D341Med (cell line): Measurements from ENCODE around the gene GOSR1.
"Not testable (repeated sequence)": the region's sequence is repeated elsewhere in the genome, so short reads cannot be mapped to it uniquely, and the experiment has no call there.

Source experiments
- DNase-seq: peaks from one replicate; pipeline ENCODE4 v3.0.0; 2012; ENCODE audit warnings: low spot score

Gene GOSR1

GRCh38 chr17:30563131-30563904 is 86.1 kb downstream of the GOSR1 start:
- DNase-seq: not testable (repeated sequence)

- not testable (repeated sequence) for DNase-seq
Observed at GRCh38 chr17:30563905-30564390, 86.7 kb downstream of the GOSR1 start.

- DNase-seq: not testable (repeated sequence)
Observed at GRCh38 chr17:30564422-30565072, 87.3 kb downstream of the GOSR1 start.

- no peak for DNase-seq
Observed at GRCh38 chr17:30565073-30565935, 88.1 kb downstream of the GOSR1 start.

GRCh38 chr17:30566104-30566503 is 88.9 kb downstream of the GOSR1 start:
- DNase-seq: not testable (repeated sequence)

- DNase-seq: not testable (repeated sequence)
Observed at GRCh38 chr17:30566516-30567225, 89.5 kb downstream of the GOSR1 start.

GRCh38 chr17:30567231-30568116 is 90.3 kb downstream of the GOSR1 start:
- no peak for DNase-seq

GRCh38 chr17:30568117-30568430 is 90.9 kb downstream of the GOSR1 start:
- DNase-seq: no peak

GRCh38 chr17:30569531-30570175 is 92.4 kb downstream of the GOSR1 start:
- not testable (repeated sequence) for DNase-seq

- DNase-seq: no peak
Observed at GRCh38 chr17:30570191-30570590, 93.0 kb downstream of the GOSR1 start.

- no peak for DNase-seq
Observed at GRCh38 chr17:30570596-30571265, 93.5 kb downstream of the GOSR1 start.

- DNase-seq: not testable (repeated sequence)
Observed at GRCh38 chr17:30571404-30571803, 94.2 kb downstream of the GOSR1 start.

- no peak for DNase-seq
Observed at GRCh38 chr17:30571921-30572320, 94.7 kb downstream of the GOSR1 start.

GRCh38 chr17:30572651-30573554 is 95.7 kb downstream of the GOSR1 start:
- DNase-seq: not testable (repeated sequence)

- DNase-seq: no peak
Observed at GRCh38 chr17:30573603-30574175, 96.5 kb downstream of the GOSR1 start.

- DNase-seq: not testable (repeated sequence)
Observed at GRCh38 chr17:30574309-30574708, 97.1 kb downstream of the GOSR1 start.

- not testable (repeated sequence) for DNase-seq
Observed at GRCh38 chr17:30574806-30575205, 97.6 kb downstream of the GOSR1 start.

GRCh38 chr17:30575648-30576325 is 98.6 kb downstream of the GOSR1 start:
- DNase-seq: not testable (repeated sequence)
